Spleen (tissue), 7 donors: ENCODE data around the gene FTO.

ENCODE experiments used
- POLR2A ChIP-seq, 3 donors: fragments of 450-650 bp; IDR thresholded peaks; one replicate each; pipeline ENCODE4 v1.5.1; 2017; ENCODE audit warnings: antibody characterized with exemption in 3 of 3, mild to moderate bottlenecking in 1 of 3
- POLR2AphosphoS5 ChIP-seq, 3 donors: sonication (generic); formaldehyde crosslinking; IDR thresholded peaks; one replicate each; pipeline ENCODE4 v1.5.1; 2017; ENCODE audit warnings: antibody characterized with exemption in 3 of 3
- TF ChIP-seq, protein P1 (sequence below), 11 experiments: fragments of 200-600 bp in 7 of 11; fragments of 450-650 bp in 4 of 11; sonication (generic) in 4 of 11; IDR thresholded peaks in 8 of 11; conservative IDR thresholded peaks in 3 of 11; 1 replicate in 7 of 11; 2 replicates in 4 of 11; pipeline versions ENCODE4 v1.4.0 to v1.8.0; 2016 to 2021; ENCODE audit warnings: antibody characterized with exemption in 11 of 11, inconsistent platforms in 4 of 11, mild to moderate bottlenecking in 1 of 11
- donor health status: DM: no; HTN: no; CAD: no; lungs with moderate emphysema.
- donor health status: DM: no; HTN: no; CAD: no.
- donor health status: DM: no; HTN: no; CAD: no.

DNA sequence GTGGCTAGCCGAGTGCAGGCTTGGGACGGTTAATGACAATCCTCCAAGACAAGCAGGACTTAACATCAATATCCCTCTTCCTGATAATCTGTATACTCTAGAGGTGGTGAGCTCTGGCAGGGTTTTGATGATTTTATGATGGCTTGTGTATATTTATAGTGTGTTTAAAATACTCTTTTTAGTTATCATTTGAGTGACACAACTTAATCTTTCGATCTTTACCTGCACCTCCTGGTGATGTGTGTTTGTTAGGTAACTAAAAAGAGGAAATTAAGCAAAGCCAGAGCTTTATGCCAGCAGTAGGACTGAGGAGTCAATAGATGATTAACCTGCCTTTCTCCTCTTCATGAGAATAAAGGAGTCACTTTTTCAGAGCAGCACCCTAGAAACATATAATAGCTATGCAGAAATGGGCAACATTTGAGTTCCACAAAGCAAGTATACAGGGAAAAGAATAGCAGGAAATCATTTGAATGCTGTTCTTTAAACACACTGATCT lies 372.1 kb downstream of the FTO start:
- TF ChIP-seq, protein P1, sequence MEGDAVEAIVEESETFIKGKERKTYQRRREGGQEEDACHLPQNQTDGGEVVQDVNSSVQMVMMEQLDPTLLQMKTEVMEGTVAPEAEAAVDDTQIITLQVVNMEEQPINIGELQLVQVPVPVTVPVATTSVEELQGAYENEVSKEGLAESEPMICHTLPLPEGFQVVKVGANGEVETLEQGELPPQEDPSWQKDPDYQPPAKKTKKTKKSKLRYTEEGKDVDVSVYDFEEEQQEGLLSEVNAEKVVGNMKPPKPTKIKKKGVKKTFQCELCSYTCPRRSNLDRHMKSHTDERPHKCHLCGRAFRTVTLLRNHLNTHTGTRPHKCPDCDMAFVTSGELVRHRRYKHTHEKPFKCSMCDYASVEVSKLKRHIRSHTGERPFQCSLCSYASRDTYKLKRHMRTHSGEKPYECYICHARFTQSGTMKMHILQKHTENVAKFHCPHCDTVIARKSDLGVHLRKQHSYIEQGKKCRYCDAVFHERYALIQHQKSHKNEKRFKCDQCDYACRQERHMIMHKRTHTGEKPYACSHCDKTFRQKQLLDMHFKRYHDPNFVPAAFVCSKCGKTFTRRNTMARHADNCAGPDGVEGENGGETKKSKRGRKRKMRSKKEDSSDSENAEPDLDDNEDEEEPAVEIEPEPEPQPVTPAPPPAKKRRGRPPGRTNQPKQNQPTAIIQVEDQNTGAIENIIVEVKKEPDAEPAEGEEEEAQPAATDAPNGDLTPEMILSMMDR (IDR thresholded peaks at IDR 0.05 in 8 of 11, conservative IDR thresholded peaks at IDR 0.05 in 3 of 11): no peak
- no peak for TF ChIP-seq POLR2AphosphoS5 (IDR thresholded peaks at IDR 0.05)
- TF ChIP-seq POLR2A (IDR thresholded peaks at IDR 0.05): no peak
